ENCODE measurements around the gene ARHGAP36. TPM values are rescaled to one million over a fixed set of nuclear protein-coding genes. Genes with fewer than 3 reads are reported as not detected.

The ARHGAP36 gene
- total RNA-seq, 1 experiment from 2014 or later: 0.37 TPM

DNA sequence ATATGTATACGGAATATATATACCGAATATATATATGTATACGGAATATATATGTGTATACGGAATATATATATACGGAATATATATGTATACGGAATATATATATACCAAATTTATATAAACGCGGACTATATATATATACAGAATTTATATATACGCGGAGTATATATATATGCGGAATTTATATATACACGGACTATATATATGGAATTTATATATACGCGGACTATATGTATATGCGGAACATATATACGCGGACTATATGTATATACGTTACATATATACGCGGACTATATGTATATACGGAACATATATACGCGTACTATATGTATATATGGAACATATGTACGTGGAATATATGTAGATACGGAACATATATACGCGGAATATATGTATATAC lies 78.6 kb downstream of the ARHGAP36 start:
- WGBS (ENCODE audit: extremely low coverage, insufficient read length, low lambda C conversion rate): 100% methylated on average over 10 of the region's 27 CpGs
- no peaks in the 10 kb centered on the region for H4K20me1 ChIP-seq (ENCODE audit: control insufficient read depth, insufficient read depth, insufficient read length)

More for the DNA sequence above, 78.6 kb downstream of the ARHGAP36 start:
- Histone ChIP-seq H3K27ac (ENCODE audit: insufficient read length, low read depth, low read length) (no peak overlapping the region), H4K91ac (ENCODE audit: insufficient read length, low read depth, low read length) (no peak overlapping the region), H3K9me3 (ENCODE audit: control insufficient read depth, low read depth, low read length) (no peaks in the 10 kb centered on the region), H2BK5ac (ENCODE audit: insufficient read length, low read length) (no peak overlapping the region), H3K23ac (ENCODE audit: insufficient read length, low read depth, low read length) (no peak overlapping the region), H3T11ph (ENCODE audit: low read length) (no peak overlapping the region), H3K4me2 (ENCODE audit: insufficient read depth, insufficient read length, low read length) (no peak overlapping the region), H3K56ac (ENCODE audit: insufficient read length, low read depth, low read length) (no peak overlapping the region), H3K23me2 (ENCODE audit: insufficient read length, low read depth, low read length, poor library complexity, severe bottlenecking) (no peaks in the 10 kb centered on the region), H2AFZ (ENCODE audit: low read length) (no peak overlapping the region), H3K4me1 (ENCODE audit: insufficient read depth, low read length) (no peaks in the 10 kb centered on the region), H3K9ac (ENCODE audit: extremely low read depth, insufficient read length, low read length) (no peak overlapping the region), H3K14ac (ENCODE audit: insufficient read depth, low read length) (no peak overlapping the region), H4K8ac (replicated peaks; ENCODE audit: insufficient read length, low read depth, low read length) (no peak overlapping the region), H2BK120ac (ENCODE audit: low read depth, low read length, poor library complexity, severe bottlenecking) (no peak overlapping the region), H3K4ac (ENCODE audit: low read depth, low read length) (no peak overlapping the region), H2BK12ac (ENCODE audit: insufficient read length, low read depth, low read length) (no peak overlapping the region), H3K27me3 (ENCODE audit: insufficient read depth, low read length) (no peaks in the 10 kb centered on the region), H2BK20ac (ENCODE audit: low read depth, low read length, poor library complexity, severe bottlenecking) (no peak overlapping the region), H3K79me1 (ENCODE audit: insufficient read depth, low read depth, low read length, poor library complexity, severe bottlenecking) (no peaks in the 10 kb centered on the region), H2BK15ac (ENCODE audit: low read depth, low read length) (no peak overlapping the region), H3K79me2 (ENCODE audit: insufficient read depth, low read length) (no peaks in the 10 kb centered on the region), H4K5ac (ENCODE audit: insufficient read length, low read depth, low read length) (no peak overlapping the region), H2AK5ac (ENCODE audit: insufficient read length, low read length) (no peak overlapping the region), H3K18ac (ENCODE audit: insufficient read length, low read depth, low read length) (no peak overlapping the region)
- Mint-ChIP-seq H3K4me3 (no peak overlapping the region), H3K4me1 (no peaks in the 10 kb centered on the region), H3K27me3 (ENCODE audit: low read depth) (peaks cover 4% of the 10 kb centered on the region; the same call in 1 of the 2 replicates), H3K36me3 (ENCODE audit: insufficient read depth in 1 of 3, low read depth in 3 of 3) (no peaks in the 10 kb centered on the region), H3K27ac (no peak overlapping the region), H3K9me3 (peaks cover 0 to 3% of the 10 kb centered on the region in 2 experiments; a peak in 2 of 5 replicates)
- DNase-seq: no peak
- TF ChIP-seq, protein P1, sequence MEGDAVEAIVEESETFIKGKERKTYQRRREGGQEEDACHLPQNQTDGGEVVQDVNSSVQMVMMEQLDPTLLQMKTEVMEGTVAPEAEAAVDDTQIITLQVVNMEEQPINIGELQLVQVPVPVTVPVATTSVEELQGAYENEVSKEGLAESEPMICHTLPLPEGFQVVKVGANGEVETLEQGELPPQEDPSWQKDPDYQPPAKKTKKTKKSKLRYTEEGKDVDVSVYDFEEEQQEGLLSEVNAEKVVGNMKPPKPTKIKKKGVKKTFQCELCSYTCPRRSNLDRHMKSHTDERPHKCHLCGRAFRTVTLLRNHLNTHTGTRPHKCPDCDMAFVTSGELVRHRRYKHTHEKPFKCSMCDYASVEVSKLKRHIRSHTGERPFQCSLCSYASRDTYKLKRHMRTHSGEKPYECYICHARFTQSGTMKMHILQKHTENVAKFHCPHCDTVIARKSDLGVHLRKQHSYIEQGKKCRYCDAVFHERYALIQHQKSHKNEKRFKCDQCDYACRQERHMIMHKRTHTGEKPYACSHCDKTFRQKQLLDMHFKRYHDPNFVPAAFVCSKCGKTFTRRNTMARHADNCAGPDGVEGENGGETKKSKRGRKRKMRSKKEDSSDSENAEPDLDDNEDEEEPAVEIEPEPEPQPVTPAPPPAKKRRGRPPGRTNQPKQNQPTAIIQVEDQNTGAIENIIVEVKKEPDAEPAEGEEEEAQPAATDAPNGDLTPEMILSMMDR (conservative IDR thresholded peaks at IDR 0.05): no peak
